COLO668 (cell line): Measurements from ENCODE around the gene EGFR.

Experiments
- DNase-seq: peaks from one replicate; lab custom pipeline; 2025; ENCODE audit not compliant: unreplicated experiment; lab: John Stamatoyannopoulos, UW

EGFR gene

GRCh38 chr7:55099821-55100543 is 81.2 kb downstream of the EGFR start:
- DNase-seq = no peak

DNA sequence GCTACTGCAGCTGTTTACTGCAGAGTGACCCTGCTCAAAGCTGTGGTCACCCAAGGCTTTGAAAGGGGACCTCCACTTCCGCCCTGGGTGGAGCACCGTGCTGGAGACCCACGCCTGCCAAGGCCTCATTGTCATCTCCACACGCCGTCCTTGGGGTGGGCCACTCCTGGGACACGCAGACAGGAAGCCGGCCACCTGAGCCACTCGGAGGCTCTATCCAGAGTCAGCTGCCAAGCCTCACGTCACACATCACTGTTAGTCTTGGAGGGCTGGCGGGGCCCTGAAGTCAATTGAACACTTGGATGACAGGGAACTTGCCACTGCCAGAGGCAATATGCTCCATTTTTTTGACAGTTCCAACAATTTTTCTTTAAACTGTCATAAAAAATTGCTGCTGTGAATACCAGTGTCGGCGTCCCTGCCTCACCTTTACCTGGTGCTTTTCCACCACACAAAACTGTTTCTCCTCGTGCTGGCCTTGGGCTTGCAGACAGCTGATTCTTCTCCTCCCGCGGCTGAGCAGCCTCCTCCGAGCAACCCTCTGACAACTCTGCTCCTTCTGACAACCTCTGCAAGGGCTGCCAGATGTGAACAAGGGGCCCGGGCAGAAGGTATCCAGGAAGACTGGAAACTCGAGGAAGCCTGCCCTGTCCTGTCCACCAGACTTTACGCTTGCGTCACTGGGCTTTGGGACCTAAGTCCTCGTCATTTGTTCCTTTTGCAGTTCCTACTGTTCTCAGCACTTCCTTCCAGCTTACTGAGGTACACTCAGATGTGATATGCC is 81.9 kb downstream of the EGFR start:
- no peak for DNase-seq

DNA sequence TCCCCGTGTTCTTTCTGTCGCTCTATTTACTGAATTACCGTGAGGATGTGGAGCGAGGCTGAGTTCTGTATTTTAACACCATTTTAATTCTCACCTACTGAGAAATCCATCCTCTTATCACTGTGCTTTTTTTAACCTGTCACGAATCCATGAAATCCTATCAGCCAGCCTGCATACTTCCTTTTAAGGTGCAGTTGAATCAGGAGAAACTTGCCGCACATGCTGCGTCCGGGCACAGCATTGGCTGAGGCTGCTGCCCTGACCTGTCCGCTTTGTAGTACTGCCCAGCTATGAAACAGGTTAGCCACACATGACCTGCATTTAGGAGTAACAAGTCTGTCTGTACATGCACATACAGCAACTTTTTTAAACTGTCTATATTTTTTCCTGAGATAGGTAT is 82.5 kb downstream of the EGFR start:
- no peak for DNase-seq

GRCh38 chr7:55104123-55104522 is 85.3 kb downstream of the EGFR start:
- no peak for DNase-seq

GRCh38 chr7:55104712-55105433 is 86.1 kb downstream of the EGFR start:
- no peak for DNase-seq

GRCh38 chr7:55105952-55106351 is 87.1 kb downstream of the EGFR start:
- no peak for DNase-seq

- no peak for DNase-seq
Observed at GRCh38 chr7:55107946-55108345, 89.1 kb downstream of the EGFR start.

- DNase-seq = no peak
Observed at GRCh38 chr7:55108401-55108800, 89.6 kb downstream of the EGFR start.

DNA sequence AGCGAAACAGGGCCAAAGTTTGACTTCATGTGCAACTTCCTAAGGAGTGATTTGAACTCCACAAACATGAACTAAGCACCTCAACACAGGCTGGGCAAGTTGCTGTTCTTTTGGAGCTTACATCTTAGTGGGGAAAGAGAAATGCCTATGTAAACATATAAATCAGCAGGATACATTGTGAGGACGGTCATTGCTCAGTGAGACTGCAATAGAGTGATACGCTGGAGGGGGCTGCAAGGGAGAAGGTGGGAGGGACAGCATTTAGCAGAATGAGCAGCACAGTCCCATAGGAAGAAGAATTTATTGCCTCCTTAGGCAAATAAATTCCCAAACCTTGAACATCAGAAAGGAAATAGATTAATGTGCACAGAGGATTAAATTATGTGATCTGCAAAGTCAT is 90.0 kb downstream of the EGFR start:
- no peak for DNase-seq

- DNase-seq = no peak
Observed at GRCh38 chr7:55109404-55110167, 90.8 kb downstream of the EGFR start.

GRCh38 chr7:55110282-55110992 is 91.6 kb downstream of the EGFR start:
- no peak for DNase-seq

- no peak for DNase-seq
Observed at GRCh38 chr7:55110993-55111361, 92.2 kb downstream of the EGFR start.

- DNase-seq = no peak
Observed at GRCh38 chr7:55112056-55112455, 93.2 kb downstream of the EGFR start.

GRCh38 chr7:55113760-55114540 is 95.1 kb downstream of the EGFR start:
- no peak for DNase-seq

DNA sequence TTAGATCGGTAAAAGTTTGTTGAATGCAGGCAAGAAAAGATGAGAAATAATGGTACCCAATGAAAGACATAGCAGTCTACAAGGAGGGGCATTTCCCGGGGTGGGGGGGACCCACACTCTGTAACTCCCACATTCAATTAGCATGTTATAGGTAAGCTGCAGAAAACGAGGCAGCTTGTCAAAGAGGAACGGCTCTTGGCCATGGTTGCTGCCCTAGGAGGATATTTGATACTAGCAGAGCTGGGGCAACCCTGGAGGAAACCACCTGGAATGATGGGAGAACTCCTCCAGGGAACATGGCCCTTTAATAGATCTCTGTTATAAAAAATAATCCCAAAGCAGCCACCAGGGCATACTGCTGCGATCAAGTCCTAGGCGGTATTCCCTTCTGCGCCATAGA is 98.5 kb downstream of the EGFR start:
- DNase-seq = no peak

GRCh38 chr7:55118426-55118825 is 99.6 kb downstream of the EGFR start:
- DNase-seq = no peak

GRCh38 chr7:55119571-55119970 is 100.8 kb downstream of the EGFR start:
- no peak for DNase-seq

DNA sequence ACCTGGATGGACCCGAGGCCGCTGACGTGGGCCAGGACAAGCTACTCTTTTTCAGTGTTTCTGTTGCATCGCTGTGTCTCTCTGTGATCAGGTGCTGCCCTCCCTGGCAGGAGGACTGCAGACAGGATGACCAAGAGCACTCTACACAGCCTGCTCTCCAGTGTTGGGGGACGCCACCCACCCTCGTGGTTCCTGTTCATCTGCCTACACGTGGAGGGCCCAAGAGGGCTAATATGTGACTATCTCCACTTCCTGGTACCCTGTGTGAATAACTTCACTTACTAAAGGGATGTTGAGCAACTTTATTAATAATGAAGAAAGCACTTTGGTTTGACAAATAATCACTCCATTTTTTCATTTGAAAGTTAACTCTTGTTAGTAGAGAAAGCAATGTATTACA is 101.3 kb downstream of the EGFR start:
- DNase-seq = no peak

DNA sequence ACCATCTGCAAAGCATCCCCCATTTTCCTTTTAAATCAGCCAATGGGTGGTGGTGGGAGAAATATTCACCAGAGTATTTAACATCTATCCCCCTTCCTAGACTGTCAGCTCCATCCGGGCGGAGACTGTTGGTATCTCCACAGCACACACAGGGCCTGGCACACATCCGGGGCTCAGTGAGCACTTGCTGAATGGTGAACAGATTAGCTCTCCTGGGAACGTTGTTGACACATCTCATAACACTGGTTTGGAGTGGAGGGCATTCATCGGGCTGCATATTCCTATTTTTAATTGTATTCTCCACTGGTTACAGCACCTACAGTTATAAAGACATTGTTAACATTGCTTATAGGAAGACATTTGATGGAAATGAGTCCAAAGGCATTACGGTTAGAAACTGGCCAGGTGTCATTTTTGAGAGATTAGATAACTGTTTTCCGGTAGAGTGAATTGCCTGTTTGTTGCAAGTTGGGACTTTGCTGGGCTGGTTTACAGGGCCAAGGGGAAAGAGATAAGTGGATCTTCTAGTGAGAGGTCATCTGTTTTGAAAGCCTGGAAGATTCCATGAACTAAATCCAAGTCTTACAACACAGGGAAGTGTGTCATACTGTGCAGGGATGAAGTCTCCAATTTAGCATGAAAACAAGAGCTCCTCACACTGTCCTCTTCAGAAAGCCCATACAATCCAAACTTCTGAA is 101.8 kb downstream of the EGFR start:
- DNase-seq = no peak
